Erythroblast (primary cell): ENCODE data around the gene OPALIN.

Experiments
- GATA1 ChIP-seq: IDR thresholded peaks from 2 replicates; pipeline ENCODE4 v1.6.1; 2011; ENCODE audit warnings: low read depth, mild to moderate bottlenecking, control low read depth, low read length, moderate library complexity
- POLR2A ChIP-seq: IDR thresholded peaks from 2 replicates; pipeline ENCODE4 v1.6.1; 2011; ENCODE audit warnings: mild to moderate bottlenecking, low read length

DNA sequence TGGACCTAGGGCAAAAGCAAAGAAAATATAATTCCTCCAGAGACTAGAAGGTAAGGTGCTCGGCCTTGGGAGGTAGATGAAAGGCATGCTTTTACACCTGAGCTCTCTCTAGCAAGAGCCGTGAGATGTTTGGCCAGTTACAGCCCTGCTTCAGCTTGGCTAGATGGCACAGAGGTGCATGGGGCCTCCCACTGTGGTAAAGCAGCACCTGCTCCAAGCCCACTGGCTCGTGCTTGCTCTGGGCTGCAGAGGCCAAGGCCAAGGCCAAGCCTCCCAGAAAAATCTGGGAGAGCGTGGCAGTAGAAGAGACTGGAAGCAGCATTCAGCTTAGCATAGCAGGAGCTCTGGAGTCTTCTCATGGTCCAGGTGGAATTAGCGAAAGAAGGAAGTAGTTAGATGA, 31.0 kb upstream of the OPALIN start:
- TF ChIP-seq POLR2A (no peak), GATA1 (no peak)
